Fibroblast of skin of scalp (primary cell): Measurements from ENCODE around the gene TSPAN18.

Experiments
- DNase-seq: peaks from one replicate; pipeline ENCODE4 v3.0.0-alpha.2; 2013

TSPAN18 gene

DNA sequence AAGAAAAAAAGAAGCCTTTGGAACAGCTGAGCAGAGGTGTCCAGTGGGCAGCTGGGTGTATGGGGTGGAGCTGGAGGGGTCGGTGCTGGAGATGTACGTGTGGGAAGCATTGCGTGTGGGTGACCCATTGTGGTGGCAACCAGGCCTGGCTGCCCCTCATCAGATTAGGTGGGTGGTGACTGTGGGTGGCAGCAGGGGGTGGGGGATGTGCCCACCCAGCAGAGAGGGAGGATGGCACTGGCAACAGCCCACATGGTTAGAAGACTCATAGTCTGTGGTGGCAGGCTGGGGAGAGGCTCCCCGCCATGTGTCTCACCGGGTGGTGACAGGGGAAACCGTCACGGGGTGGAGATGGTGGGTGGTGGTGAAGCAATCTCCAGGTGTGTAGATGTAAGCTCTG is 196.4 kb downstream of the TSPAN18 start:
- no peak for DNase-seq

DNA sequence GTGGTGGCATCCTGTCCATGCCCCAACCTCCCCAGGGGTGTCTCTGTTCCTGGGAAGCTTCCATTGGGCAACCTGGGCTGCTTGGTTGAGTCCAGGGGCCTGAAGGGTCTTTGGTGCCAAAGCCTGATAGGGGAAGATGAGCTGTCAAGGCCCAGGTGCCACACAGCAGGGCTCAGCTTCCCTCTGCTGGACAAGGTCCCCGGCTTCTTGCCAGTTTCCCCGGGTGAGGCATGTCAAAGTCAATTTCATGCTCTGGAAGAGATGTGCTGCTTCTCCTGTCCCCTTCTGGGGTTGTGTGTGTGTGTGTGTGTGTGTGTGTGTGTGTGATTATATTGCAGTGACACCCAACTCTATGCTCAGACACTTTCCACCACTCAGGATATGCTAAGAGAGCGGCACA is 197.0 kb downstream of the TSPAN18 start:
- no peak for DNase-seq

DNA sequence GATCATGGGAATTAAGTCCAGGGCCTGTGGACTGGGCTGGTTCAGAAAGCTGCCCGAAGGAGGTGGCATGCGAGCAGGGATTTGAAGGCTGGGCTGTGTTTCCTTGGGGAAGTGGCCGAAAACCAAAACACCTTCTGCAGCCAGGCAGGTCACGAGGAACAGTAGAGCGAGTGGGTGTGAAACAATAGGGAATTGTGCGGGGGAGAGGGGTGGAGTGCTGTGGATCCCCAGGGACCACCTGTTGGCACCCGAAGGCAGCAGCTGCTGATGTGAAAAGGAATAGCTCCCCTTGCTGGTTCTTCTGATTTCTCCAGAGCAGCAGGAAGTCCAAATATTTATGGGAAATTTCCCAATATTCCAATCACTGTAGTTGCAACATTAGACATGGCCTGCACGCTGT is 199.3 kb downstream of the TSPAN18 start:
- no peak for DNase-seq

DNA sequence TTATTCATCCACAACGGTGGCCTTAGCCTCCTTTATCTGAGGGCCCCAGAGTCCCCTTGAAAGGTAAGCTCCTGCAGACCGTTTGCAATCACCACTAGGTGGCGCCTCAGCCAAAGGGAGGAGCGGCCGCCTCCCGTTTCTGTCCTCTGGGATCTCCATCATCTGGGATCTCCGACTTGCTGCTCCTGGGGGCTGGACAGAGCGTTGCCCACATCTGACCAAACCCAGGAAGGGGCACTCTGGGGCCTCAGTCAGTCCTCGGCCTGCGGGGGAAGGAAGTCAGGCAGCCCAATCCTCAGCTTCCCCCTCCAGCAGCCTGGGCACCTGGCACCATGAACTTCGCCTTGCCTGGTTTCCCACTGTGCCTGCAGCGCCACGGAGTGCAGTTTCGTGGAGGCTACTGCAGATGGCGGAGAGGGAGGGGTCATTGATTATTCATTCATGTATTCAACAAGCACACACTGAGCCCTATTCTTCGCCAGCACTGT is 200.5 kb downstream of the TSPAN18 start:
- peak; percentile 61 for DNase-seq

DNA sequence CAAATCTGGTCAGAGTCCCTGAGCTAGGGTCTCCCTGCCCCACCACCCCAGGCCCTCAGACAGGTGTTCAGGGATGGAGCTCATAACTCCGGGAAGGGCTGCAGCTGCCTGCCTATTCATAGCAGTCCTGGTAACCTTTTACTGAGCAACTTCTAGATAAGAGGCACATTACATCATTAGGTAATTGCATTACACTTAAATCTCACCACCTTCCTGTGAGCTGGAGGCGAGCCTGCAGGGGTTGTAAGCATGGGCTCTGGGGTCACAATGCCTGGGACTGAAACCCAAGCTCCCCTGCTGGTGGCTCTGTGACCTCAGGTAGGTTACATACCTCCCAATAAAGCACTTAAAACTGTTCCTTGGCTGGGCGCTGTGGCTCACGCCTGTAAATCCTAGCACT is 201.4 kb downstream of the TSPAN18 start:
- DNase-seq = no peak

DNA sequence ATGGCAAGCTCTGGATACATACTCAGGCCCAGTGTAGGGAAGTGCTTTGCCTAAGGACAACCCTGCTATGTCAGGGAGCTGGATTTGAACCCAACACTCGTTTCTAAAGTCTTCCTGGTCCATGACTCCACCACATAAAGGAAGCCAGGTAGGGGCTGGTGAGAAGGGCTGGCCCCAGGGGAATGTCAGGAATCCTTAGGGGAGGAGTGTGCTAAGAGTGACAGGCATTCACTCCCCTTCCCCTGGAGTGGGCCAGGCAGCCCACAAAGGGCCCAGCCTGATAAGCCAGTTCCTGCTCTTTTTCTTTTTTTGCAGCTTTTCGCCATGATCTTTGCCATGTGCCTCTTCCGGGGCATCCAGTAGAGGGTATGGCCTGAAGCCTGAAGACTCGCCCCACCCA is 202.1 kb downstream of the TSPAN18 start:
- DNase-seq = no peak

DNA sequence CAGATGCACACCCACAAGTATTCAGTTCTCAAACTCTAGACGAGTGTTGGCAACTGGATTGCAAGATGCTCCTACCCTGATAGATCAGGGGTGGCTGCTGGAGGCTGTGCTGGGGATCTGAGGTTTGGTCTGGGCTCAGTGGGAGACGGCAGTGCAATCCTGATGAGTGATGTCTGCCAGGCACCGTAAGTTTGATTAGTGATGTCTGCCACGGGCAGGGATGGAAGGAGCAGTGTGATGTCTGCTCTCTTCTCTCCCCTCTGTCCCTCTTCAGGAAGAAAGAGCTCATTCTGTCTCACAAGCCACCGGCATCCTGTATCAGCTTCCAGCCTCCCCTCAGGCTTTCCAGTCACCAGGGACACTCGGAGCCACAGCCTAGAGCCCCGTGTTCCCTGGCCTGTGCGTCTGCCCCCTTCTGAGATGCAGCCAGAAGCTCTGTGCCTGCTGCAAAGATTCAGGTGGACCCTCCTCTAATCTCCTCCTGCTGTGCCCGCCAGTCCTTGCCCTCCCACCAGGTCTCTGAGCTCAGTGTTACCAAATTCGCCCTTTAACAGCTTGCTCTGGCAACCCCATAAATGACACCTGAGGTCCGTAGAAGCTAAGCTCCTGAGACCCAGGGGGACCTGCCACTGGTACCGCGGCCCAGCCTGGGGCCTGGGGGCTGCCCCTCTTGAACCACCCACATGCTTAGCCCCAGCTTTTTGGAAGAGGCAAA is 204.0 kb downstream of the TSPAN18 start:
- DNase-seq = no peak

DNA sequence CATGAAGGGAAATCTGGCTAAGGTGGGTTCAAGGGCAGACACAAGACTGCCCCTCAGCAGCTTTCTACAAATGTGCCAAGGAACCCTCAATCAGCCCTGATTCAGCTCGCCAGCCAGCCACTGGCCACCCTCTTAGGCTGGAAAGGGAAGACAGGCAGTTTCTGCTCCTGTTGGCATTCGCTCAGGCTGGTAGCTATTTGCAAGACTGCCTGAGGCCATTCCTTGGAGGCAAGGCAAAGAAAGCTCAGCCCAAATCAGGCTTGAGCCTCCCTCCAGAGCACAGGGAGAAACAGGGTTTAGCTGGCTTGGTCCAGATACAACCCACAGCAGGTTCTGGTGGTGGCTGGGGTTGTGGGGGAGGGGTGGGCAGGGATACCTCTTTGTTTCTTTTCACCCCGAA is 204.7 kb downstream of the TSPAN18 start:
- no peak for DNase-seq

DNA sequence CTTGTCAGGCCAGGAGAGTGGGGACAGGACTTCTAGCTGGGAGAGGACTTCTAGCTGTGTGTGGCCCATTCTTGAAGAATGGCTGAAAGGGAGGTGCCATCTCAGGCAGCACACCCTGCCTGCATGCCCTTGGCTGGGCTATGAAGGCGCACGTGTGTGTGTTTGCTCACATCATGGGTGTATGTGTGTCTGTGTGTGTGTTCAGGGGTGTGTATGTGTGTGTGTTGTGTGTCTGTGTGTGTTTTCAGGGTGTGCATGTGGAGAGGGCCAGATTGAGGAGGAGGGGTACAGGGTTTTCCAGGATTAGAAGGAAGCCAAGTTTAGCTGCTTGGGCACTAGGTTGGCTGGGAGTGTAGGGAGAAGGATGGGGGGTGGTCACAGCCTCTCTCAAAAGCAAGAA is 207.3 kb downstream of the TSPAN18 start:
- DNase-seq = no peak

DNA sequence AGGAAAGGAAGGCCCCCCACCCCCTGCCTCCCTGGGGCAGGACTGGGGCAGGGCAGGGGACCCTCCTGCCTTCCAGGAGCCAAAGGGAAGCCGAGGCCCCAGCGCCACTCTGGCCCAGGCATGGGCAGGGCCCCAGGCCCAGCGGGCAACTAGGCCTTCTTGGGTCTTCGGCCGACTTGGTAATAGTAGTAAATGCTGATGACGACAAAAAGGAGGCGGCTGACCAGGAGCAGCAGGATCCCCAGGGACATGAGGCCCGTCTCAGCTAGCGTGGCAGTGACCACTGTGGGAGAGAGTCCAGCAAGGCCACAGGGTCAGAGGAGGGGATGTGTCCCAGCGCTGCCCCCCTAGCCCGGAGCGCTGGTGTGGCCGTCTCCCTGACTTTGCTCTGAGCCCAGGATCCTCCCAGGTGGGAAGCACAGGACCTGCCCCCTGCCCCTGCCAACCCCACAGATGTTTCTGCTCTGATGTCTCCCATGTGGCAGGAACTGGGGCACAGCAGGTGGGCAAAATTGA is 208.0 kb downstream of the TSPAN18 start:
- no peak for DNase-seq

DNA sequence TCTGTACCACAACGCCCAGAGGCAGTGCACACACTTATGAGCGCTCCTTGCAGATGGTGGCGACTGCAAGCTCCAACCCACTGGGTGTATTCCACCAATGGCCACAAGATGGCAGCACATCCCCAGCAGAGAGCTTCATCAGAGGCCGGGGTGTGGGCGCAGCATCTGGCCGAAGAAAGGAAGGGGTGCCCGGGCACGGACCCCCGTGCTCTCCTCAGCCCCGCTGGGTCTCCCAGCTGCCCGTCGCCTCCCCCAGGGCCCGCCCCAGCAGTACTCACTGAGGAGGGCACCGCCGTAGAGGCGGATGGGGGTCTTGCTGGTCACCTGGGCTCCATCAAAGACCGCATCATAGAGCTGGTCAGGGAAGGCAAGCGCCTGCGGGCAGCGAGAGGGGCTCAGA is 209.8 kb downstream of the TSPAN18 start:
- peak; percentile 80 for DNase-seq

DNA sequence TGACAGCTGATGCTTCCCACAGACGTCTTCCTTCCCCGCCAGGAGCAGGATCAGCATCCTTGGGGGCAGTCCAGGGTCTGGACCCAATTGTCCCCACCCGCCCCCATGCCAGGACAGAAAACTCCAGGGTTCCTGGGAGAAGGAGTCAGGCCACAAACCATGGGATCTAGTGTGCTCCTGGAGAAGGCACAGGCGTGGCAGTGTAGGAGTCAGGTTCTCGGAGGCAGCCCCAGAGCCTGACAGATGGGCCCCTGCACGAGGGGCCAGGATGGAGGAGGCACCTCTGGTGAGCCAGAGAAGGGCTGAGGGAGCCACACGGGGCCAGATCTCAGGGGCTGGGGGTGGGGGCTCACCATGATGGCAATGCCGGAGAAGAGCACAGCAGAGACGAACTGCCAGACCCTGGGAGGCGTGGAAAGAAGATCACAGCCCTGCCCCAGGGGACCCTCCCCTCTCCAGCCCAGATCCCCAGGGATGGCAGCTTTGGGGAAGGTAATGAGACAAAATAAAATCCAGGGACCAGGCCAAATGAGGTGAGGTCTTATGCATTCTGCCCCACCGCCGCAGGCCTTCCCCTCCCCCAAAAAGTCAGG is 210.3 kb downstream of the TSPAN18 start:
- DNase-seq = no peak

DNA sequence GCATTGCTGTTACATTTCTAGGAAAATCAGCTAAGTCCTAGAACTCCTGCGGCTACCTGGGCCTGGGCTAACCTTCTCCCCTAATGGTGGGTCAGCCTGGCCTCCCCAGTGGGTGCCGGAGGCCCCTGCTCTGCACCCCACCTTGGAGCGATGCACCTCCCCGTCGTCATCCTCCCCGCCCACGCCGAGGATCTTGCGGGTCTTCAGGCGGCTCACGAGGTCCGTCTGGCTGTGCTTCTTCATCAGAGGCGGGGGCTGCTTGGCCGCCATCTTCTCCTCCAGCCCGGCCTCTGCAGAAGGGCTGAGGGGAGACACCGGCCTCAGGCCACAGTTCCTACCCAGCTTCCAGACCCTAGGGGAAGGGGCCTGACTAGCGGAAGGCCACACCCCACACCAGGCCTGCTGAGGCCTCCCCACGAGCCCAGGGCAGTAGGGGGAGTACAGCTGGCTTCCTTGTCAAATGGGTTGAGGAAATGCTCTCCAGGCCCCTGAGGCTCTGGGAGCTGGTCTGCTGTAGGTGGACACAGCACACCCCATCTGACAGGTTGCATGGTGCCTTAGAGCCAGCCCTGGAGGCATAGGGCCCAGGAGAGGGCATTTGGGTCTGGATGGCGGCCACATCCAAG is 211.4 kb downstream of the TSPAN18 start:
- no peak for DNase-seq

DNA sequence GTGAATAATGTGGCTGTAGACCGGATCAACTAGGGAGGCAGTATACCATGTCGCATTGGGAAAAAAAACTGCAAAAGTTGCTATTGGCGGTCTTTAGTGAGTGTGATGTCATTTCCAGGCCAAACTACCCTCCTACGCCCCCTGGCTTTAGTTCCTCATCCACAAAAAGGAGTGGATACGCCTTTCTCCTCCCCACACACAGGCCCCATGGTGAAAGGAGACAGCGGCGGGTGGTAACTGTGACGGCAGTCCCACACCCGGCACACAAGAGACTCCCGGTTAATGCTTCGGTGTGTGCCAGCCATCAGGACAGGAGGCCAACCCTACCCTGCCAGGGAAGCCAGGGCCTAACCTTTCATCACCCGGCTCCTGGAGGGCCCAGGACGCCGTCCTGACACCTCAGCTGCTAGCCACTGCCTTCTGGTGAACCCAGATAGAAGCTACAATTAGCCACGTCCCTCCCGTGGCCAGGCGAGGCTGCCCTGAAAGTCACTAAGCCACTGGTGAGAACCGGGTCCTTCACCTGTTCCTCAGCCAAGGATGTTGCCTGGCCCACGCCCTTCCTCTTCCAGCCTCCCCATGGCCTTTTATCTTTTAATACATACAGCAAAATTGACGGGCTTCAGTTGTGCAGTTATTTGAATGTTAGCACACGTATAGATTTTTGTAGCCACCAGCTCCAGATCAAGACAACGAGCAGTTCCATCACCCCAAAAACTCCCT is 213.1 kb downstream of the TSPAN18 start:
- peak; percentile 24 for DNase-seq

DNA sequence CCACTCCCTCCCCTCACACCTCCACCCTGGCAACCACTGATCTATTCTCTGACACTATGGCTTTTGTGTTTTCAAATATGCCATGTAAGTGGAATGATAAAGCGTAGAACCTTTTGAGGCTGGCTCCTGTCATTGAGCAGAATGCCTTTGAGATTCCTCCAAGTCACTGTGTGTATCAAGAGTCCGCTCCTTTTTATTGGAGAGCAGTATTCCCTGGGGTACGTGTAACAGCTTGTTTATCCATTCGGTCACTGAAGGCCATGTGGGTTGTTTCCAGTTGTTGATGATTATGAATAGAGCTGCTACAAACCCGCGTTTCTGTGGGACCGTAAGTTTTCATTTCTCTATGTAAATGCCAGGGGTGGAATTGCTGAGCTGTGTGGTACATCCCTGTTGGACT is 213.6 kb downstream of the TSPAN18 start:
- no peak for DNase-seq

DNA sequence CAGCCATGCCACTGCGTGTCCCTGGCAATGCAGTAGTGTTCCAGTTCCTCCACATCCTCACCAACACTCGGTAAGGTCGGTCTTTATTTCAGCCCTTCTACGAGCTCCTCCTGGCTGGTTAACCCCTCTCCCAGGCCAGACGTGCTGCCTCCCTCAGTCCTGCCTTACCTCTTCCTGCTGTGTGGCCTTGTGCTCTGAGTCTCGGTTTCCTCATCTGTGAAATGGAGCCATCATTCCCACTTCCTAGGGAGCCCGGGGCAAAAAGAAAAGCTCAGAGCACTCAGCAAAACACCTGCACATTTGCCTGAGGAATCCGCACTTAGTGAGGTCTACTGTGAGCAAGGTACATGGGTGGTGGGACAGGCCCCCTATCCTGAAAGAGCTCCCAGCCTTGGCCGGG is 214.1 kb downstream of the TSPAN18 start:
- no peak for DNase-seq

DNA sequence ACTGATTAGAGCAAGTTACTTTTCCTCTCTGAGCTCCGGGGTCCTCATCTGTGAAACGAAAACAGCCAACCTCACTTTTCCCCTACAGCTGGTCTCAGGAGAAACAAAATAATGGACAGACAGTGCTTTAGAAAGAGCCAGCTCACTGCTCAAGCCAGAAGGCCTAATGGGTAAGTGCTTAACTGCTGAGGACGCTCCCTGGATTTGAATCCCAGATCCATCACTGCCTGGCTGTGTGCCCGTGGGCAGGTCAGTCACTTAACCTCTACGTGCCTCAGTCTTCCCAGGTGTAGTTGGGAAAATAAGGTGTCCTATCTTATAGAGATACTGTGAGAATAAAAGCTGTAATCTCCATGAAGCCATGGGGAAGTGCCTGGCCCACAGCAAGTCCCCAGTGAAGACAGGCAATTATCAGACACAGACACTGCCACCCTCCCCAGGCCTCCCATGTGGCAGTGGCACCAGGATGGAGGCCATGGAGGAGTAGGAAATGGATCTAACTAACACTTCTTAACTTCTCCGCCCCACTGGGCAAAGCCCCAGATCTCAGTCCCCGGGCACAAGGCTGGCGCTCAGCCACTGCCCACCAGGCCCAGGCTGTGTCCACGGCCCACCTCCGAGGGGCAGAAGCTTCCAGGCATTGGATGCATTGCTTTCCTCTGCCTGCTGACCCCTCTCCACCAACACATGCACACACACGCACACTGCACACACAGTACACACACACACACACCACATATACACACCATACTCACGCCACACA is 214.7 kb downstream of the TSPAN18 start:
- DNase-seq = no peak

DNA sequence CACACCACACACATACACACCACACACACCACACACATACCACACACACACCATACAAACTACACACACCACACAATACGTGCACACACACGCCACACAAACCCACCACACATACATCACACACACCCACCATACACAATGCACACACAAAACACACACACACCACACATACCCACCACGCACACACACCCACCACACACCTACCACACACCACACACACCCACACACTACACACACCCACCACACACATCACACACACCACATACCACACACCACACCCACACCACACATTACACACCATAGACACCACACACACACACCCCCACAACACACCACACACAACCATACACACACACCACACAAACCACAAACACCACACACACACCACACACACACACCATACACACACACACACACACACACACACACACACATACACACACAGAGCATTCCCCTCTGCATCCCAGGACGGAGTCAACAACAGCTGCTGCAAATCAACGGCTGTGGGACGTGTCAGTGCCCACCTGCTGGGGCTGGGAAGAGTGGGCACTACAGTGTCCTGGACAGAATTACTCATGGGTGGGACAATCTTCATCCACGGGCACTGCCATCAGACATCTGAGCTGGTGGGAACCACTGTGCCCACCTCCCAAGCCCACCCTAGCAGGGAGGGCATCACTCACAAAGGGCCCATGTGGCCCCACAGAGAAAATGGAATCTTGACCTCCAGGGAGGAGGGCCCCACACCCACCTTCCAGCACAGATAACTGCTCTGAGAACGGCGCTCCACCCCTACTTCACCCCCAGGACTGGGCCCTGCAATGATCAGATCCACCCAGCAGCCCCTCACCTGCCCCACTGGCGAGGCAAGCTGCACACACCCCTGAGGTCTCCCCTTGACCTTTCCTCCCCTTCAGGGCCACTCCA is 215.5 kb downstream of the TSPAN18 start:
- no peak for DNase-seq

DNA sequence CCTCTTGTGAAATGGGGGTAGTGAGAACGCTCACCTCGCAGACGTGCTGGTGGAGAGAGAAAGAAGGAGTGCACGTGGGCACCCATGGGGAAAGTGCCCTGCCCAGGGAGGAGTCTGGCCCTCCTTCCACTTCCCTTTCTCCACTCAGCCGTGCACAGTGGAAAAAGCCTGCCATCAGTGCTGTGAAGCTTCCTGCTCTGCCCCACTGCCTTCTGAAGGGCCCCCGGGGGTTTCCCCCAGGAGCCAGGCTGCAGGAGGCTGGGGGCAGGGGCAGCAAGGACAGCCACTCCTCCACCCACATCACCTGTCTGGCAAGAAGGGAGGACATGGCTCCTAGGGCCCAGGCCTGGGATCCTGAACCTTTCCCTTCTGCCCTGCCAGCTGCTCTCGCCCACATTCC is 216.4 kb downstream of the TSPAN18 start:
- DNase-seq = no peak

DNA sequence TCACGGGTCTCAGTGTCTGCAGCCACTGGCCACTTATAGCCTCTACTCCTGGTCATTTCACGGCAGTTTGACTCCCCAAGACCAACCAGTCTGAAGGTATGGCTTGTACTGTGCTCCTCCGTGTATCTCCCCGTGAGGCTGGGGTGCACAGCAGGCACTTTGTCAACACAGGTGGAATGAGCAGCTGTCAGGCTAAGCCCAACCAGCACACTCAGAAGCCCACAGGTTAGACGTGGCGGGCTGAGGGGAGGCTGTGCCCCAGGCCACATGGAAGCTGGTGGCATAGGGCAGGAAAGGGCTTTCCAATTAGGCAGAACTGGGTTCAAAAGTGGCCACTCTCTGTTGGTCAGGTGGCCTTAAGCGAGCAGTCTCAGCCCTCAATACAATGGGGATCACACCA is 216.9 kb downstream of the TSPAN18 start:
- no peak for DNase-seq

DNA sequence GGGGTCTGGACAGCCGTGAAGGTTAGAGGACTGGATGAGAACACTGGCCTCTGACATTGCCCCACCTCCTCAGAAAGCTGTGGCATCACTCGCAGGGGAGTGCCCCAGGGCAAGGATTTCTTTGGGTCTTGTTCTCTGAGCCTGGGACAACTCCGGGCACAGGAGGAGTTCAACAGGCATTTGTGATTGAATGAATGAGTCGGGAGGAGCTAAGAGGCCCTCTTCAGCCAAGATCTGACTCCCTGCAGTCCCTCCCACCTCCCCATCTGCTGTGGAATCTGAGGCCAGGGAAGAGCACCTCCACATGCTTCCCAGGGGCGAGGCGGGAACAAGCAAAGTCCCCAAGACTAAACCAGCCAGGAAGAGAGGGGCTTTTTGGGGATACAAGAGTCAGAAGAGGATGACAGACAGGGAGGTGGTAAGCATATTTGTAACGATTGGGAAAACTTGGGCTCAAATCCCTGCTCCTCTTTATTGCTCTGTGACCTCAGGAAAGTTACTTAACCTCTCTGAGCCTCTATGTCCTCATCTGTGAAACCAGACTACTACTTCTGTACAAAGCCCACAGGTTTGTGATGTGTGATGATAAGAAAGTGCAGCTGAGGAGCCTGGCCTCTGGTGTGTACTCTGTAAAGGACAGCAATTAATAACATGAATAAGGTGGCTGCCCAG is 217.6 kb downstream of the TSPAN18 start:
- DNase-seq = no peak
